T follicular helper cell (primary cell): Measurements from ENCODE around the gene METAP1.
"Not testable (repeated sequence)": the region's sequence is repeated elsewhere in the genome, so short reads cannot be mapped to it uniquely, and the experiment has no call there.

ENCODE experiments used
- DNase-seq: peaks from one replicate; pipeline ENCODE4 v3.0.0-alpha.2; 2020; ENCODE audit warnings: low read depth

The METAP1 gene

DNA sequence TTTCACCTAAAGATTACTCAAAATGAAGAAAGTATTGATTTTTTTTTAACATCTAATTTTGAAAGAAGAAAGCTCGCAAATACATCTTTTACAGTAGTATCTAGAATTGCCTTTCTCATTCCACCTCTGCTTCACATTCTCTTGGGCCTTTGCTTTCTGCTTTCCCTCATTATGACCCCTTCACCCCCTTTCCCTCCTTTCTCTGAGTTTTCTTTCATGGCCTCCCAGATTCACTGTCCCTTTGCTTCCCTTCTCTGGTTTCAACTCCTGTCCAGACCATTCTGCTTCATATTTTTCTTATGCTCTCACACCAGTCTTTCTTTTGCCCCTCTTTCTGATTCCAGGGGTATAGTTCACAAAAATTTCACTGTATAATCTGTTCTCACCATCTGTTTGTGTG is 64.0 kb downstream of the METAP1 start:
- DNase-seq, result no peak

DNA sequence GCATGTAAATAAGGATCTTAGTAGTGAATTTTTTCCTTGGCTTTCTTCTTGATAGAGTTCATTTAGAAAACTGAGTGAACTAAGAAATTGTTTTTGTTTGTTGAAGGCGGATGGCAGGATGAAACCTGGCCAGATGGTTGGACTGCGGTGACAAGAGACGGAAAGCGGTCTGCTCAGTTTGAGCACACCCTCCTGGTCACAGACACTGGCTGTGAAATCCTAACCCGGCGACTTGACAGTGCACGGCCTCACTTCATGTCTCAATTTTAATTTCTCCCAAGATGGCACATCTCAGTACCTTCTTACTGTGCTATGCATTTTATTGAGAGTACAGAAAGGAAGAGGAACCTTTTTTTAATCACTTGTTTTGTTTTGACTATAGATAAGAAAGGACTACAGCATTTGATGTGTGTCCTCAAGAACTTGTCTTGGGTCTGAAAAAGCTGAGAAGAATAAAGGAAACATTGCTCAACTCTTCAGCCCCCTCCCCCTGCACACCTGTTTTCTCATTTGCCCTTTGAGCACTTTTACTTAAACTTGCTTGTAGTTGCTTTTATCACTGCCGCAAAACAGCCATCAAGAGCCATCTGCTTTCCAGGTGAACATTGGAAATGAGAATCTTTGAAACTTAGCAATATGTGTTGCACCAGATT is 65.7 kb downstream of the METAP1 start:
- no peak for DNase-seq

DNA sequence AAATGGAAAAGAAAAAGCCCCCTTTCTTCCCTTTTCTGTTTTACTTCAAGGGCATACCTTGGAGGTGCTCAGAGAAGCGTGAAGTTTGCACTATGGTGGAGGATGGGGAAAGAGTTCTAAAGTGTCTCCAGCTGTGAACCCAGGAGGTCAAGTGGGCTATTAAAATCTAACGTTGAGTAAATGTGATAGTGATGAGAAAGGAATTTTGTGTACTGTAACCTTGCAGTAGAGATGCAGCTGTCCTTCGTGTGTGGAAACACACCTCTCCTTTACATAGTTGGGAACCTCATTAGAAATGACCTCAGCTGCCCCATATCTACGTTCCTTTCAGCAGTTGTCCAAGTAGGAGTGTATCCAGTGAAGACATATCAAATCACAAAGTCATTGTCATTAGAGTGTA is 66.6 kb downstream of the METAP1 start:
- DNase-seq, result no peak

DNA sequence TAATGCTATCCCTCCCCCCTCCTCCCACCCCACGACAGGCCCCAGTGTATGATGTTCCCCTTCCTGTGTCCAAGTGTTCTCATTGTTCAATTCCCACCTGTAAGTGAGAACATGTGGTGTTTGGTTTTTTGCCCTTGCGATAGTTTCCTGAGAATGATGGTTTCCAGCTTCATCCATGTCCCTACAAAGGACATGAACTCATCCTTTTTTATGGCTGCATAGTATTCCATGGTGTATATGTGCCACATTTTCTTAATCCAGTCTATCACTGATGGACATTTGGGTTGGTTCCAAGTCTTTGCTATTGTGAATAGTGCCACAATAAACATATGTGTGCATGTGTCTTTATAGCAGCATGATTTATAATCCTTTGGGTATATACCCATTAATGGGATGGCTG is 70.0 kb downstream of the METAP1 start:
- DNase-seq, result not testable (repeated sequence)

DNA sequence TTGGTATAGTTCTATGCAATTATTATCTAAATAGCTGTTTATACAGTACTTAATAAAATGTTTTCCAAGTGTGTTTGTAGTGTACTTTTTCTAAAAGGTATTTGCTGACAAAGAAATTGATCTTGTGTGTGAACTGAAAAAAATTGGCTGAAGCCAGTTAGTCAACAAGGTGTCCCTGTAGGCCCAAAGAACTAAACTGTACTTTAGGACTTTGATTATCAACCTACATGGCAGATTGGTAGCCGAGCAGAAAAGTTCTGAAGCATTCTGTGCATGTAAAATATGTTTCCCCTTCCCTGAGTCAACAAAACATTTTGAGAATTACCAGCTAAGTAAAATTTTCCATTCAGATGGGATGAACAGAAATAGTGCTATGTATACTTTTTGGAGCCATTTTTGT is 72.1 kb downstream of the METAP1 start:
- DNase-seq, result no peak

DNA sequence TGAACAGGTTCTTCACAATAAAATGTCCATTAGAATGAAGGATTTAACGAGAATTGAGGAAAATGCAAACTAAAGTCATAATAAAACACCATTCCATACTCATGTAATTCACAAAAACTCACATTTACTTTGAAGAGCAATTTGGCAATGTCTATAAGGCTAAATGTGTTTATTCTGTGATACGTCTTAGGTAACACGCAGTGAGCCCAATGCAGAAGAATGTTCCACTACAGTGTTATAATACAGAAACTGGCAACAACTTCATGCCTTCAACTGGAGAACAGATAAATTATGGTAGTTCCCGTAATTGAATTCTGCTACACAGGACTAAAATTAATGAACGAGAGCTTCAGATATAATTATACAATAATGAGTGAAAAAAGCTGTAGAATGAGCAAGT is 75.6 kb downstream of the METAP1 start:
- DNase-seq, result no peak

DNA sequence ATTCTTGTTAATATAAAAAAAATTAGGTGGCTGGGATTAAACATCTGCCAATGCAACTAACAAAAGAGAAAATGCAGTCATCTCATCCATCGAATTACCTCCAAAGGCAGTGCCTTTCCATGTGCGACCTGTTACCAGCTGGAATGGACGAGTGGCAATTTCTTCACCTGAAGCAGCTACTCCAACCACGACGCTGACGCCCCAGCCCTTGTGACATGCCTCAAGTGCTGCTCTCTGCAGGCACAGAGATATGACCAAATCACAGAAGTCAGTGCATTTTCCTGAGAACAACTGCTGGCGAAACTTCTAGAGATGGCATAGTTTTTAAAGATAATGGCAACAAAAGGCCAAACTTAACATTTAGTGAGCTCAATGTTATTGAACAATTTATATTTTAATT is 79.3 kb downstream of the METAP1 start:
- DNase-seq, result no peak

DNA sequence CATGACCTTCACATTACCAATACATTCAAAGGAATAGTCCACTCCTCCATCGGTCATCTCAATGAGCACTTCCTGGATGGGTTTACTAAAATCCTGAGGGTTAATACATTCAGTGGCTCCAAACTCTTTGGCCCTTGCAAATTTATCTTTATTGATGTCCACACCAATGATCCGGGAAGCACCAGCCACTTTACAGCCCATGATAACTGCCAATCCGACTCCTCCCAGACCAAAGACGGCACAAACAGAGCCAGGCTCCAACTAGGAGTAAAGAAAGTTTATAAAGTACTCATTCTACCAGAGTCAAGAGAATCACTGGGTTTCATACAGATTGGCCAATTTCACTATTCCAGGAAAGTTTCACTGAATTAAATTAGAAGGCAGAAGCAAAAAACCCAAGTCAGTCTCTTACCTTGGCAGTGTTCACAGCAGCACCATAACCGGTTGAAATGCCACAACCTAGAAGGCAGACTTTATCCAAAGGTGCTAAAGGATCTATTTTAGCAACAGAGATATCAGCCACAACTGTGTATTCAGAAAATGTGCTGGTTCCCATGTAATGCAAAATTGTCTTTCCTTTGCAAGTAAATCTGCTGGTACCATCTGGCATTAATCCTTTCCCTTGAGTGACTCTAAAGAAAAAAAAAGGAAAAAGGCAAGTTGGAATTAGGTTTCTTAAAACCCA is 80.9 kb downstream of the METAP1 start:
- no peak for DNase-seq

DNA sequence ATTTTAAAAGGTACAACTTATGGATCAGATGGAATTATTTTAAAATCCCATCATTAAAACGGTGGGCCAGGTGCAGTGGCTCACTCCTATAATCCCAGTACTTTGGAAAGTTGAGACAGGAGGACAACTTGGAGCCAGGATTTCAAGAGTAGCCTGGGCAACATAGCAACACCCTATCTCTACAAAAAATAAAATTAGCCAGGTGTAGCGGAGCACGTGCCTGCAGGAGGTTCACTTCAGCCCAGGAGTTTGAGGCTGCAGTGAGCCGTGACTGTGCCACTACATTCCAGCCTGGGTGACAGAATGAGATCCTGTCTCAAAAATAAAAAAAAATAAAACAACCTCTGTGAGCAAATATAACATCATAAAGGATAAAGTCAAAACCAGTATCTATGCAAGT is 81.7 kb downstream of the METAP1 start:
- no peak for DNase-seq

DNA sequence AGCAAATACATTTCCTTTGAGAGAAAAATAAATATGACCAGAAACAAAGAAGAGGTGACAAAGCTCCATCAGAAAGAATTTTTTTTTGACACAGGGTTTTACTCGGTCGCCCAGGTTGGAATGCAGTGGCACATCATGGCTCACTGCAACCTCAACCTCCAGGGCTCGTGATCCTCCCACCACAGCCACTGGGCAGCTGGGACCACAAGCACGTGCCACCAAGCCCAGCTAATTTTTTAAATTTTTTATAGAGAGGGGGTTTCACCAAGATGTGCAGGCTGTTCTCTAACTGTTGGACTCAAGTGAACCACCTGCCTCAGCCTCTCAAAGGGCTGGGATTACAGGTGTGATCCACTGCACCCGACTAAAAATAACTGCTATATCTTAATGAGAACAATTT is 82.8 kb downstream of the METAP1 start:
- no peak for DNase-seq

DNA sequence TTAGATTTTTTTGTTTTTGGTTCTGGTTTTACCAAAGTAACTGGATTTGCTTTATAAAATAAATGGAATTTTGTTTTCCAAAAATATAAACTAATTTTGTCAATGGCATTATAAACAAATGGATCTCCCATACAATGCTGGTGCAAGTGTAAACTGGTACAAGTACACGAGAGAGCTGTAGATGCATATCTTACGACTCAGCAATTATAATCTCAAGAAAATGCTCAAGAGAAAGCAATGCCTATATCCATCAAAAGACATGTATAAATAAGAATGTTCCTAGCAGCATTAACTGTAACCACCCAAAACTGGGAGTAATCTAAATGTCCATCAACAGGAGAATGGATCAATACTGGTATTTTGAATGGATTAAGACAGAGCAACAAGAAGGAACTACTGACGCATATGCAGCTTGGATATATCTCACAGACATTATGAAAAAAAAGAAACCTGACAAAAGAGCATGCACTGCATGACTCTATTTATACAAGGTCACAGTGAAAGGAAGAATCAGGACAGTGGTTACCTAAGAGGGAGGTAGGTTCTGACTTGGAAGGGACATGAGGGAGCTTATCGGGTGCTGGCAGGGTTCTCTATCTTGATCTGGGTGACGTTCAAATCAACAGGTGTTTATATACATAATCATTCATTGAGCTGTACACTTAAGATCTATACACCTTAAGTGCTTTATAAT is 83.6 kb downstream of the METAP1 start:
- DNase-seq, result no peak

DNA sequence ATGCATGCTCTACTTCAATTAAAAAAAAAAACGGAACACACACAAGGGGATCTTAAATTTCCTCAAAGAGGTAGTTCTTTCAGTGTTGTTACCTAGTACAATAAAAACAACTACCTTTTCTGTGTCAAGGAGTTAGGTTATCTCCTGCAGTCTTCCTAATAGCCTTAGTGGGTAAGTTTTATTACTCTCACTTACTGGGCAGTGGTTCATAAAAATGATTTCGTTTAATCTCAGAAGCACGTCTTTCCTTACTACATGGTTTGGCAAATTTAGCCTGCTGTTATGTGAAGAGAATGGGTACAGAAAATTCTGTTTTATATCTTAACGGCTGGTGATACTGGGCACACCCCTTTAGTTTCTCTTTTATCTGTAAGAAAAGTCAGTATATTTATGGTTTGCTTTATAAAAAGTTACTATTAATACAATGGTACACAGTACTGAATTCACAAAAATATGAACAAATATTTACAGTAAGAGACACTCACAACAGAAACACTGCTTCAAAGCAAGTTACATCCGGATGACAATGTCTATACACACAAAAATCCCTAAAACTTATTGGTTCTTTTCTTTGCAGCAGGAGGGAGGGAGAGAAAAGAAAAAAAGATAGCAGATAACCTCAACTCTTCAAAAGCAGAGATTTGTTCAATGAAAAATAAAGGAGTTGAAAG is 84.2 kb downstream of the METAP1 start:
- no peak for DNase-seq

DNA sequence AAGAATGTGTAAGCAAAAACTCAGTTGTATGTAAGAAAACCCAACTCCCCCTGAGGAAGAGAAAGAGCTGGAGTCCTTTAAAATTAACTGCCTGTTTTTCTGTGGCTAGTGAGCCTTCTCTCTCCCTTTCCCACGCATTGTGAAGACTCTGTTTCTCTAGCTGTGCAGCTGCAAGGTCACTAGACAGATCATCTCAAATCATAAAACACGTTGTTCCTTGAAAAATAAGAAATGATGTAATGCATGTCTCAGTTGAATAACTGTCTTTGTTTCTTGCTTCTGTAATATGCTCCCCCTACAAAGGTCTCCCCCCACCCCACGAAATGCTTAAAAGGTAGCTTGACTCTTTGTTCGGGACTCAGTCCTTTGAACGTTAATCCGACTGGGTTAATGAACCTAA is 85.3 kb downstream of the METAP1 start:
- DNase-seq, result not testable (repeated sequence)

DNA sequence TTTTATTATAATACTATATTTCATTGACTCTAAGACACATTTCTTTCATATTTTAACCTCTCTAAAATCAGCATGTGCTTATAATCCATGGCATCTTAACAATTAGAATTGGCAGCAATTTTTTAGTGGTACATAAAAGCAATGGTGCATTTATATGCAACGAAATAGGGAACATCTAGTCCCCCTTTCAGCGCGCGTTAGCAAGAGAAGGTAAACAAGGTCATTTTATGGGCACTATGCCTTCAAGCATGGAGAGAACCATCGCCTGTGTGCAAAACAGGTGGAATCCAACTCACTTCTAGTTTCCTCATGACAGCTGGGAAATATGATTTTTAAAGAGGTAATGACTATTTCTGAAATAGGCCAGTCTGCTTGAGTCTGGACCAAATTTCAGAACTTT is 86.7 kb downstream of the METAP1 start:
- DNase-seq, result no peak

DNA sequence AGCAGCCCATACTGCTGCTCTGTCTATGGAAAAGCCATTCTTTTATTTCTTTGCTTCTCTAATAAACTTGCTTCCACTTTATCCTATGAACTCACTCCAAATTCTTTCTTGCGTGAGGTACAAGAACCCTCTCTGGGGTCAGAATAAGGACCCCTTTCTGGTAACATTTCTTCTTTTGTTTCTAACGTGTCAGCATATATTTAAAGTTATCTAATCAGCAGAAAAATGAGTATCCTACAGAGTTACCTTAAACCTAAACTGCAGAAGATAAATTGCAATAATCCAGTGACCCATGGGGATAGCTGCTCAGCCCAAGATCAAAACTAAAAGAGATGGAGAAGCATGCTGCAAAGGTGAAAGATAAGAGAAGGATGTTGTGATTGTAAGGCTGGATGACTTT is 89.1 kb downstream of the METAP1 start:
- no peak for DNase-seq

DNA sequence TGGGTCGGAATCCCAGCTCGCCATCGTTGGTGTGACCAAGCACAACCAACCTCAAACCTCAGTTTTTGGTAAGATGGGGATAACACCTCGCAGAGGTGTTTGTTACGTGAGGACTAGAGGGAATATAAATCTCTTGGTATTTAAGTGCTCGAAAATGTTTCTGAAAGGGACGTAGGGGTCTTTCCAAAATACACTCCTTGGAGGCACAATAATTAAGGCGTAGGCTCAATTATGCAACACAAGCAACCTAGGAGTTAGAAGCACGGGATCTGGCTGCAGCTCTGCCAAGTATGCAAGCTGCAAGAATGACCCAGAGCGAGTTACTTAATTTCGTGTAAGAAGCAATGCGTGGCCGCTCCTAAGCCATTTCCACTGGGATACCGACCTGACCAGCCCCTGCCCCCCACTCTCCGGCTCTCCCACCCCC is 92.5 kb downstream of the METAP1 start:
- DNase-seq, result no peak

DNA sequence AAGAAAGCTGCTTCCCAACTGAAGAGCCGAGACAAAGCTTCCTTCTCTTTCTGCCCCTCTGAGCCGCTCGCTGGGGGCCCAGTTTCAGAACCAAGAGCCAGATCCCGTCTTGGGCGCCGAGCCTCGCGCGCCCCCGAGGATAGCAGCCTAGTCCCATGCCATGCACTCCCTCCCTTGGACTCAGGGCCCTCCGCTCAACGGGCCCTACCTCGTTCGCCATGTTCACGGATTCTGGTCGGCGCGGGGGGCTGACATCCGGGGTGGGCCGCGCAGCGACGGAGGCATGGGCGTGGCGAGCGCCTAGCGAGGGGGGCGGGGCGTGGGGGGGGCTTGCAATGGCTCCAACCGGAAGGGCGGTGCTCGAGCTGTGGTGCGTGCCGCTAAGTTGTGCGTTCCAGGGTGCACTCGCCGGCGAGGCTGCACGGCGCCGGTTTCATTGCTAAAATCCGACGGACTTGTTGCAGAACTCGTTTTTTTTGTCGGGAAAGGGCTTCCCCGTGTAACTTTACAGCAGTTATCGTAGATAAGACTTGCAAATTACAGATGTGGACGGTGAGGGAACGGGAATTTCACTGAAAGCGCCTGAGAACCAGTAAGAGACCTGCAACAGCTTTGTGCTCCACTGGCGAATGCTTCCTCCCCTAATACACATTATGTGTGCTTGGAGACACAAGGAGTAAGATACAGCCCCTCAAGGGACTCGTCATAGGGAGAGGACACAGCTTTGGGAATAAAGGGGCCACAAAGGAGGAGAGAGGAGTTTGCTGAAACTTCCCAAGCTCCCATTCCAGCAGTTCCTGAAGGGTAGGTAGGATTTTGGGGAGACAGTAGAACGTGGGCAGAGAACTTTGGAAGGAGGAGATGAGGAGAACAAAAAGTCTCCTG is 93.2 kb downstream of the METAP1 start, which contains the start of gene ADH5:
Gene ADH5 (minus strand): TSS at position 308 of the 885 bp plus-strand sequence. CDS start 88 bp downstream, at position 220.
- DNase-seq, result peak; percentile 82

DNA sequence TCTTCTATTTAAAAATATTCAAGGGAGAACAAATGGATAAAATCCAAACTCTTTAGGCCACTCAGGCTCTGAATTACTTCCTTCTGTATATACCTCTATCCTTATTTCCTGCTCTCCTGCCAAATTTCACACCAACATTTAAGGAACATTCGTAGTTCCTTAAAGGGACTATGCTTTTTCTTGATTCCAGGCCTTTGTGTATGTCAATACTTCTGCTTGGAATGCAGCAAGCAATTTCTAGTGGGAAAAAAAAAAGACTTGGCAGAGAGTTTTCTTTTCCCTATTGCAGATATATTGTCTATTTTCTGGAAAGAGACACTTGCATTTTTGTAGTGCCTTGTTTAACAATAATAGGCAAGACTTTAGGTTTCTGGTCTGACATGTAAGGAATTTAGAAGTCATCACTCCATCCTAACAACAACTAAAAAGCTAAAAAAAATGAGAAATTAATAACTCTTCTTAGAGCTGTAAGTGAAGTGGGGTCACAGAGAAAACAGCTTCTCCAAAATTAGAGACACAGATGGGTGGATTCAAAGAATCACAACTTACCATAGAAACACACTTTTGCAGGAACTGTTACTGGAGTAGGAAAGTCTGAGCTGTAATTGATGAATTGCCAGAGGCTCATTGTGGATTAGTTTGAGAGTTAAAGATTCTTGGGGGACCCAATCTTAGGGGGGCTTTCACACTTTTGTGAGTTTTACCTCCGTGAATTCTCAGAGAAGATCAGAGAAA is 95.1 kb downstream of the METAP1 start:
- DNase-seq, result no peak

DNA sequence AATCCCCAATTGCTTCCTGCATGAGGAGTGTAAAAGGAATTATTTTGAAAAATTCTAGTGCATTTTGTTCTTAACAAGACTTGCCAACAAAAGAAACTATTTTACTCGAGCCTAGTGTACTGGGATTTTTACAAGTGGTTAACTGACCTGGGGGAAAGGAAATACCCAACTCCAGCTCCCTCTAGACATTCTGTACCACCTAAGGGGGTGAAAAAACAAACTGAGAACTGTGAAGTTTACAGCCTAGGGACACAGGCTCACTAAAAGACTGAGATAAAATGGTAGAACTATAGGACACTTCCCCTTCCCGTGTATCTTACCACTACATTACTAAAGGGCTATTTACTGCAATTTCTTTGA is 95.7 kb downstream of the METAP1 start:
- DNase-seq, result no peak

DNA sequence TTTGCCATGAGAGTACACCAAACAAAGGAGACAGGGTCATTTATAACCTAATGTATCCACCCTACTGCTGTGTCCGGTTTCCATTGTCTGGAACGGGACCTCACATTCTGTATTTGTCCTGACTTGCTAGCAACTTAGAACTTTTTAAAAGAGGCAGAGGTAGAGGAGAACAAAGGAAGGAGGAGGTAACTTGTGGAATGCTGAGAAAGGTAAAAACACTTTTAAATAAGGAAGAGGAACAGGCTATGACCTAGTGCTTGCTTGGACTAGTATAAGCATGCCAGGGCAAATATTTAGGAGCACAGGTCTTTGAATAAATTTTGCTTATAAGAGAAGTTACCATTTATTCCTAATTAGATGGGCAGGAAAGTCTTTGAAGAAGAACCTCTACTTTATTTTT is 96.3 kb downstream of the METAP1 start:
- DNase-seq, result not testable (repeated sequence)

DNA sequence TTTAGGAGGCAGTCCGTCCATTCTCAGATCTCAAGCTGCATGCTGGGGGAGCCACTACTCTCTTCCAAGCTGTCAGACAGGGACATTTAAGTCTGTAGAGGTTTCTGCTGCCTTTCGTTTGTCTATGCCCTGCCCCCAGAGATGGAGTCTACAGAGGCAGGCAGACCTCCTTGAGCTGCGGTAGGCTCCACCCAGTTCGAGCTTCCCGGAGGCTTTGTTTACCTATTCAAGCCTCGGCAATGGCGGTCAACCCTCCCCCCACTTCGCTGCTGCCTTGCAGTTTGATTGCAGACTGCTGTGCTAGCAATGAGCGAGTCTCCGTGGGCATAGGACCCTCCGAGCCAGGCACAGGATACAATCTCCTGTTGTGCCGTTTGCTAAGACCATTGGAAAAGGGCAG is 103.8 kb downstream of the METAP1 start:
- DNase-seq, result no peak
